ENCODE measurements around the gene MYO1D. TPM values are rescaled to one million over a fixed set of nuclear protein-coding genes. Genes with fewer than 3 reads are reported as not detected.
"Not testable (repeated sequence)": the region's sequence is repeated elsewhere in the genome, so short reads cannot be mapped to it uniquely, and the experiment has no call there.

The MYO1D gene
- total RNA-seq, 1 donor from 2014 or later = 5.5 TPM

DNA sequence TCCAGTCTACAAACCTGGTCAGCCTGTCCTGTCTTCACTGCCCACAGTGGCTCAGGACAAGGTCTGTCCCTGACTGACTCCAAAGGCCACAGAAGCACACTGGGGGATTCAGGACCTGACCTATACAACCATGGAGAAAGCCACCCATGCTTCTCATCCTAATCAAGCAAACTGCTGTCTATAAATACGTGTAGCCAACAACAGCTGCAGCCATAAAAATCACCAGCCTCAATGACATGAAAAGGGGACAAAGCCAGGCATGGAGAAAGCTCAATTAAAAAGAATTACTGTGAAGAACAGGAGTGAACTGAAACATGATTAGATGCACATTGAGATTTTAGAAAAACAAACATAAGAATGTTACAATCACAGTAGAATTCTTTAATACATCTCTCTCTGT lies 220.0 kb downstream of the MYO1D start:
- intact Hi-C loops (cut with micrococcal nuclease) = loop anchor here (10.0 kb wide), 1 partner anchor 98 kb away; no protein-coding TSS in a partner anchor
- peaks cover 14% of the 10 kb centered on the region for H3K4me1 ChIP-seq
- no peak for TF ChIP-seq CTCF (IDR thresholded peaks at IDR 0.05; ENCODE audit: borderline replicate concordance)

GRCh38 chr17:32654324-32654723 lies 222.6 kb downstream of the MYO1D start:
- TF ChIP-seq CTCF (IDR thresholded peaks at IDR 0.05; ENCODE audit: borderline replicate concordance) = no peak
- no peak overlapping the region for H3K4me3 ChIP-seq
- no peaks in the 10 kb centered on the region for H3K27me3 ChIP-seq (ENCODE audit: low read depth)
- no peak for DNase-seq
- intact Hi-C loops (cut with micrococcal nuclease) = loop anchor here (10.0 kb wide), 1 partner anchor 100 kb away; no protein-coding TSS in a partner anchor
- H3K9me3 ChIP-seq (replicated peaks) = peaks cover 16% of the 10 kb centered on the region
- no peak overlapping the region for H3K27ac ChIP-seq (replicated peaks)
- H3K4me1 ChIP-seq = peaks cover 14% of the 10 kb centered on the region
- H3K36me3 ChIP-seq = peaks cover 49% of the 10 kb centered on the region

More for the DNA sequence above, 220.0 kb downstream of the MYO1D start:
- Histone ChIP-seq H3K36me3 (peaks cover 26% of the 10 kb centered on the region), H3K27ac (replicated peaks) (no peak overlapping the region), H3K9me3 (replicated peaks) (no peaks in the 10 kb centered on the region), H3K27me3 (ENCODE audit: low read depth) (no peaks in the 10 kb centered on the region), H3K4me3 (no peak overlapping the region)
- no peak for DNase-seq

GRCh38 chr17:32651084-32651483 lies 225.8 kb downstream of the MYO1D start:
- Histone ChIP-seq H3K27ac (replicated peaks) (no peak overlapping the region), H3K9me3 (replicated peaks) (peaks cover 21% of the 10 kb centered on the region), H3K27me3 (ENCODE audit: low read depth) (no peaks in the 10 kb centered on the region), H3K4me3 (no peak overlapping the region), H3K36me3 (peaks cover 49% of the 10 kb centered on the region), H3K4me1 (no peaks in the 10 kb centered on the region)
- no peak for TF ChIP-seq CTCF (IDR thresholded peaks at IDR 0.05; ENCODE audit: borderline replicate concordance)
- DNase-seq = no peak
- intact Hi-C loops (cut with micrococcal nuclease) = loop anchor here (10.0 kb wide), 1 partner anchor 104 kb away; no protein-coding TSS in a partner anchor

DNA sequence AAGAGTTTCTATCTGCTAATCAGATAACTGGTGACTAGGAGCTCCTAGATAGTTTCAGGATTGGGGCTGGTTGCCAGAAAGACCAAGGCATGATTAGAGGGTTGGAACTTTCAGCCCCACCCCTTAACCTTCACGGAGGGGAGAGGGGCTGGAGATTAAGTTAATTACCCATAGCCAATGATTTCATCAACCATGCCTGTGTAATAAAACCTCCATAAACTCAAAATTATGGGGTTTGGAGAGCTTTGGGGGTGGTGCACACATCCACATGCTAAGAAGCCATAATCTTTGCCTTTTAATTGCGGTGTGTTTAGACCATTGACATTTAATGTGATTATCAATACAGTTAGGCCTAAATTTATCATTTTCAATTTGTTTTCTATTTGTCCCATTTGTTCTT lies 228.5 kb downstream of the MYO1D start:
- TF ChIP-seq CTCF (IDR thresholded peaks at IDR 0.05; ENCODE audit: borderline replicate concordance) = no peak

GRCh38 chr17:32646941-32647340 lies 230.0 kb downstream of the MYO1D start:
- TF ChIP-seq CTCF (IDR thresholded peaks at IDR 0.05; ENCODE audit: borderline replicate concordance) = no peak
- DNase-seq = no peak
- Histone ChIP-seq H3K9me3 (replicated peaks) (peaks cover 22% of the 10 kb centered on the region), H3K4me3 (no peak overlapping the region), H3K27ac (replicated peaks) (no peak overlapping the region), H3K4me1 (no peaks in the 10 kb centered on the region), H3K27me3 (ENCODE audit: low read depth) (no peaks in the 10 kb centered on the region), H3K36me3 (peaks cover 23% of the 10 kb centered on the region)
- intact Hi-C loops (cut with micrococcal nuclease) = no loop called here

More for the DNA sequence above, 228.5 kb downstream of the MYO1D start:
- Histone ChIP-seq H3K9me3 (replicated peaks) (peaks cover 21% of the 10 kb centered on the region), H3K27ac (replicated peaks) (no peak overlapping the region), H3K36me3 (peaks cover 37% of the 10 kb centered on the region), H3K27me3 (ENCODE audit: low read depth) (no peaks in the 10 kb centered on the region), H3K4me1 (no peaks in the 10 kb centered on the region), H3K4me3 (no peak overlapping the region)
- intact Hi-C loops (cut with micrococcal nuclease) = no loop called here
- no peak for DNase-seq

DNA sequence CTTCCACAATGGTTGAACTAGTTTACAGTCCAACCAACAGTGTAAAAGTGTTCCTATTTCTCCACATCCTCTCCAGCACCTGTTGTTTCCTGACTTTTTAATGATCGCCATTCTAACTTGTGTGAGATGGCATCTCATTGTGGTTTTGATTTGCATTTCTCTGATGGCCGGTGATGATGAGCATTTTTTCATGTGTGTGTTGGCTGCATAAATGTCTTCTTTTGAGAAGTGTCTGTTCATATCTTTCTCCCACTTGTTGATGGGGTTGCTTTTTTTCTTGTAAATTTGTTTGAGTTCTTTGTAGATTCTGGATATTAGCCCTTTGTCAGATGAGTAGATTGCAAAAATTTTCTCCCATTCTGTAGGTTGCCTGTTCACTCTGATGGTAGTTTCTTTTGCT lies 235.4 kb downstream of the MYO1D start:
- intact Hi-C loops (cut with micrococcal nuclease); H3K4me1 ChIP-seq; H3K27me3 ChIP-seq (ENCODE audit: low read depth); H3K27ac ChIP-seq (replicated peaks); DNase-seq; H3K36me3 ChIP-seq; H3K4me3 ChIP-seq: not testable (repeated sequence)
- peaks cover 23% of the 10 kb centered on the region for H3K9me3 ChIP-seq (replicated peaks)

Measured in left ventricle myocardium inferior (tissue), 1 donor.